Vagina (tissue), 2 donors: ENCODE data around the gene SLC66A2. TPM values are rescaled to one million over a fixed set of nuclear protein-coding genes. Genes with fewer than 3 reads are reported as not detected.

Source experiments
- DNase-seq, 2 donors: peaks; one replicate each; pipeline ENCODE4 v3.0.0-alpha.2; 2017; ENCODE audit errors: extremely low spot score in 2 of 2
- H3K27ac ChIP-seq: fragments of 200-600 bp; sonication (generic); one replicate; pipeline ENCODE4 v1.5.1; 2019
- H3K27me3 ChIP-seq: fragments of 200-600 bp; sonication (generic); one replicate; pipeline ENCODE4 v1.5.1; 2019
- H3K36me3 ChIP-seq, 2 donors: fragments of 200-600 bp; sonication (generic); one replicate each; pipeline ENCODE4 v1.5.1; 2017 to 2019
- H3K4me1 ChIP-seq: fragments of 200-600 bp; sonication (generic); one replicate; pipeline ENCODE4 v1.5.1; 2019
- H3K4me3 ChIP-seq, 2 donors: fragments of 200-600 bp; sonication (generic); 1 replicate in 1 of 2; 2 replicates in 1 of 2; pipeline ENCODE4 v1.5.1; 2016 to 2019
- H3K9me3 ChIP-seq: fragments of 200-600 bp; sonication (generic); one replicate; pipeline ENCODE4 v1.5.1; 2019
- POLR2A ChIP-seq, 2 donors: fragments of 450-650 bp; IDR thresholded peaks; one replicate each; pipeline ENCODE4 v1.6.1; 2017; ENCODE audit warnings: antibody characterized with exemption in 2 of 2, mild to moderate bottlenecking in 2 of 2, moderate library complexity in 2 of 2
- POLR2AphosphoS5 ChIP-seq, 2 donors: sonication (generic); formaldehyde crosslinking; IDR thresholded peaks; one replicate each; pipeline ENCODE4 v1.9.0; 2017; ENCODE audit warnings: antibody characterized with exemption in 2 of 2, mild to moderate bottlenecking in 2 of 2, low read depth in 1 of 2; ENCODE audit not compliant: insufficient read depth in 1 of 2
- intact Hi-C: fragments of 100-400 bp; cut with DNase I; formaldehyde crosslinking; loops from one replicate; pipeline ENCODE4 v1.15.1; 2023
- total RNA-seq: library from RNA; depleted of rRNA; stranded (reverse); fragments of >200 nt; gene quantifications from one replicate; pipeline ENCODE4 v1.2.3, GENCODE V29; 2016
- TF ChIP-seq, protein P1 (sequence below), 3 experiments: fragments of 450-650 bp in 2 of 3; fragments of 200-600 bp in 1 of 3; sonication (generic) in 1 of 3; IDR thresholded peaks; one replicate each; pipeline ENCODE4 v1.5.1; 2017 to 2019; ENCODE audit warnings: antibody characterized with exemption in 3 of 3, mild to moderate bottlenecking in 2 of 3, moderate library complexity in 2 of 3

SLC66A2 gene
- total RNA-seq, 1 donor from 2014 or later: 32.2 TPM

- DNase-seq: no peak
- peaks cover 63% of the 10 kb centered on the region for H3K4me1 ChIP-seq
- H3K9me3 ChIP-seq: no peaks in the 10 kb centered on the region
- peaks cover 0 to 28% of the 10 kb centered on the region in 2 donors for H3K36me3 ChIP-seq
- no peaks in the 10 kb centered on the region for H3K27me3 ChIP-seq
- H3K27ac ChIP-seq: no peak overlapping the region
- H3K4me3 ChIP-seq: no peak overlapping the region
- TF ChIP-seq POLR2A (IDR thresholded peaks at IDR 0.05) (no peak), POLR2AphosphoS5 (IDR thresholded peaks at IDR 0.05; ENCODE audit: insufficient read depth in 1 of 2, low read depth in 1 of 2) (no peak)
- TF ChIP-seq, protein P1, sequence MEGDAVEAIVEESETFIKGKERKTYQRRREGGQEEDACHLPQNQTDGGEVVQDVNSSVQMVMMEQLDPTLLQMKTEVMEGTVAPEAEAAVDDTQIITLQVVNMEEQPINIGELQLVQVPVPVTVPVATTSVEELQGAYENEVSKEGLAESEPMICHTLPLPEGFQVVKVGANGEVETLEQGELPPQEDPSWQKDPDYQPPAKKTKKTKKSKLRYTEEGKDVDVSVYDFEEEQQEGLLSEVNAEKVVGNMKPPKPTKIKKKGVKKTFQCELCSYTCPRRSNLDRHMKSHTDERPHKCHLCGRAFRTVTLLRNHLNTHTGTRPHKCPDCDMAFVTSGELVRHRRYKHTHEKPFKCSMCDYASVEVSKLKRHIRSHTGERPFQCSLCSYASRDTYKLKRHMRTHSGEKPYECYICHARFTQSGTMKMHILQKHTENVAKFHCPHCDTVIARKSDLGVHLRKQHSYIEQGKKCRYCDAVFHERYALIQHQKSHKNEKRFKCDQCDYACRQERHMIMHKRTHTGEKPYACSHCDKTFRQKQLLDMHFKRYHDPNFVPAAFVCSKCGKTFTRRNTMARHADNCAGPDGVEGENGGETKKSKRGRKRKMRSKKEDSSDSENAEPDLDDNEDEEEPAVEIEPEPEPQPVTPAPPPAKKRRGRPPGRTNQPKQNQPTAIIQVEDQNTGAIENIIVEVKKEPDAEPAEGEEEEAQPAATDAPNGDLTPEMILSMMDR (IDR thresholded peaks at IDR 0.05): no peak
- intact Hi-C loops: no loop called here
Measured at GRCh38 chr18:79941473-79942119, 9.9 kb downstream of the SLC66A2 start.

- Histone ChIP-seq H3K9me3 (no peaks in the 10 kb centered on the region), H3K27ac (no peak overlapping the region), H3K4me3 (no peak overlapping the region), H3K4me1 (peaks cover 57% of the 10 kb centered on the region), H3K27me3 (no peaks in the 10 kb centered on the region), H3K36me3 (peaks cover 0 to 28% of the 10 kb centered on the region in 2 donors)
- TF ChIP-seq POLR2AphosphoS5 (IDR thresholded peaks at IDR 0.05; ENCODE audit: insufficient read depth in 1 of 2, low read depth in 1 of 2): no peak
- TF ChIP-seq POLR2A (IDR thresholded peaks at IDR 0.05): no peak
- TF ChIP-seq, protein P1 (IDR thresholded peaks at IDR 0.05): no peak
- DNase-seq: no peak
- intact Hi-C loops: no loop called here
Measured at GRCh38 chr18:79940814-79941472, 10.5 kb downstream of the SLC66A2 start.

DNA sequence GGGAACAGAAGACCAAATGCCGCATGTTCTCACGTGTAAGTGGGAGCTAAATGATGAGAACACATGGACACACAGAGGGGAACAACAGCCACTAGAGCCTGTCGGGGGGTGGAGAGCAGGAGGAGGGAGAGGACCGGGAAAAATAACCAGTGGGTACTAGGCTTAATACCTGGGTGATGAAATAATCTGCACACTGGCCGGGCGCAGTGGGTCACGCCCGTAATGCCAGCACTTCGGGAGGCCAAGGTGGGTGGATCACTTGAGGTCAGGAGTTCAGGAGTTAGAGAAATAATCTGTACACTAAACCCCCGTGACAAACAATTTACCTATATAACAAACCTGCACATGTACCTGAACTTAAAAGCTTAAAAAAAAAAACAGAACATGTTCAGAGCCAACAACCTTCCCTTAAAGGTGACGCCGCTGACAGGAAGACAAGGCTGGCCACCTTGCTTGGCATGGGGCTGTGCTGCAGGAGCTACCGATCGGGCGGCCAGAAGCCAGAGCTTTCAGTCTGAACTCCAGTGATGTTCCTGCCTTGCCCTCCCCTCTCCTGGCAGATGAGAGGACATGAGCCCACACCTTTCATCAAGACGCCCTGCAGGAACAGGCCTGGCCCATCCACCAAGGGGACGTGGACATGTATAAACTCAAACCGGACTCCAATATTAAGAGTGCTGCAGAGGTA, 11.2 kb downstream of the SLC66A2 start:
- Histone ChIP-seq H3K27ac (no peak overlapping the region), H3K4me1 (peaks cover 51% of the 10 kb centered on the region), H3K9me3 (no peaks in the 10 kb centered on the region), H3K27me3 (no peaks in the 10 kb centered on the region), H3K4me3 (no peak overlapping the region), H3K36me3 (peaks cover 0 to 35% of the 10 kb centered on the region in 2 donors)
- intact Hi-C loops: no loop called here
- no peak for DNase-seq
- no peak for TF ChIP-seq POLR2A (IDR thresholded peaks at IDR 0.05)
- TF ChIP-seq POLR2AphosphoS5 (IDR thresholded peaks at IDR 0.05; ENCODE audit: insufficient read depth in 1 of 2, low read depth in 1 of 2): no peak
- TF ChIP-seq, protein P1 (IDR thresholded peaks at IDR 0.05): no peak

GRCh38 chr18:79939096-79939495, 12.4 kb downstream of the SLC66A2 start:
- Histone ChIP-seq H3K27me3 (no peaks in the 10 kb centered on the region), H3K9me3 (no peaks in the 10 kb centered on the region), H3K4me1 (peaks cover 39% of the 10 kb centered on the region), H3K4me3 (no peak overlapping the region), H3K27ac (no peak overlapping the region), H3K36me3 (peaks cover 0 to 41% of the 10 kb centered on the region in 2 donors)
- TF ChIP-seq POLR2A (IDR thresholded peaks at IDR 0.05) (no peak), POLR2AphosphoS5 (IDR thresholded peaks at IDR 0.05; ENCODE audit: insufficient read depth in 1 of 2, low read depth in 1 of 2) (no peak)
- TF ChIP-seq, protein P1 (IDR thresholded peaks at IDR 0.05): no peak
- intact Hi-C loops: no loop called here
- no peak for DNase-seq
